ENCODE data around the gene DYNC2H1.

The DYNC2H1 gene

GRCh38 chr11:103070142-103070541, 39.1 kb upstream of the DYNC2H1 start:
- Histone ChIP-seq H3K27me3 (ENCODE audit: insufficient read depth, poor library complexity, severe bottlenecking) (no peaks in the 10 kb centered on the region), H3K27ac (replicated peaks) (no peak overlapping the region), H3K4me3 (replicated peaks; ENCODE audit: insufficient read depth, low read length) (no peak overlapping the region)
- DNase-seq (ENCODE audit: low read depth in 1 of 2, low spot score in 1 of 2) = no peak
- TF ChIP-seq, protein P1, sequence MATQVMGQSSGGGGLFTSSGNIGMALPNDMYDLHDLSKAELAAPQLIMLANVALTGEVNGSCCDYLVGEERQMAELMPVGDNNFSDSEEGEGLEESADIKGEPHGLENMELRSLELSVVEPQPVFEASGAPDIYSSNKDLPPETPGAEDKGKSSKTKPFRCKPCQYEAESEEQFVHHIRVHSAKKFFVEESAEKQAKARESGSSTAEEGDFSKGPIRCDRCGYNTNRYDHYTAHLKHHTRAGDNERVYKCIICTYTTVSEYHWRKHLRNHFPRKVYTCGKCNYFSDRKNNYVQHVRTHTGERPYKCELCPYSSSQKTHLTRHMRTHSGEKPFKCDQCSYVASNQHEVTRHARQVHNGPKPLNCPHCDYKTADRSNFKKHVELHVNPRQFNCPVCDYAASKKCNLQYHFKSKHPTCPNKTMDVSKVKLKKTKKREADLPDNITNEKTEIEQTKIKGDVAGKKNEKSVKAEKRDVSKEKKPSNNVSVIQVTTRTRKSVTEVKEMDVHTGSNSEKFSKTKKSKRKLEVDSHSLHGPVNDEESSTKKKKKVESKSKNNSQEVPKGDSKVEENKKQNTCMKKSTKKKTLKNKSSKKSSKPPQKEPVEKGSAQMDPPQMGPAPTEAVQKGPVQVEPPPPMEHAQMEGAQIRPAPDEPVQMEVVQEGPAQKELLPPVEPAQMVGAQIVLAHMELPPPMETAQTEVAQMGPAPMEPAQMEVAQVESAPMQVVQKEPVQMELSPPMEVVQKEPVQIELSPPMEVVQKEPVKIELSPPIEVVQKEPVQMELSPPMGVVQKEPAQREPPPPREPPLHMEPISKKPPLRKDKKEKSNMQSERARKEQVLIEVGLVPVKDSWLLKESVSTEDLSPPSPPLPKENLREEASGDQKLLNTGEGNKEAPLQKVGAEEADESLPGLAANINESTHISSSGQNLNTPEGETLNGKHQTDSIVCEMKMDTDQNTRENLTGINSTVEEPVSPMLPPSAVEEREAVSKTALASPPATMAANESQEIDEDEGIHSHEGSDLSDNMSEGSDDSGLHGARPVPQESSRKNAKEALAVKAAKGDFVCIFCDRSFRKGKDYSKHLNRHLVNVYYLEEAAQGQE (IDR thresholded peaks at IDR 0.05; ENCODE audit: insufficient replicate concordance, low read depth) = no peak
- TF ChIP-seq GABPA (IDR thresholded peaks at IDR 0.05; ENCODE audit: low read depth) (no peak), POLR2AphosphoS5 (IDR thresholded peaks at IDR 0.05; ENCODE audit: low read depth) (no peak), SPI1 (IDR thresholded peaks at IDR 0.05; ENCODE audit: borderline replicate concordance, low read depth) (no peak)
- TF ChIP-seq, protein P2, sequence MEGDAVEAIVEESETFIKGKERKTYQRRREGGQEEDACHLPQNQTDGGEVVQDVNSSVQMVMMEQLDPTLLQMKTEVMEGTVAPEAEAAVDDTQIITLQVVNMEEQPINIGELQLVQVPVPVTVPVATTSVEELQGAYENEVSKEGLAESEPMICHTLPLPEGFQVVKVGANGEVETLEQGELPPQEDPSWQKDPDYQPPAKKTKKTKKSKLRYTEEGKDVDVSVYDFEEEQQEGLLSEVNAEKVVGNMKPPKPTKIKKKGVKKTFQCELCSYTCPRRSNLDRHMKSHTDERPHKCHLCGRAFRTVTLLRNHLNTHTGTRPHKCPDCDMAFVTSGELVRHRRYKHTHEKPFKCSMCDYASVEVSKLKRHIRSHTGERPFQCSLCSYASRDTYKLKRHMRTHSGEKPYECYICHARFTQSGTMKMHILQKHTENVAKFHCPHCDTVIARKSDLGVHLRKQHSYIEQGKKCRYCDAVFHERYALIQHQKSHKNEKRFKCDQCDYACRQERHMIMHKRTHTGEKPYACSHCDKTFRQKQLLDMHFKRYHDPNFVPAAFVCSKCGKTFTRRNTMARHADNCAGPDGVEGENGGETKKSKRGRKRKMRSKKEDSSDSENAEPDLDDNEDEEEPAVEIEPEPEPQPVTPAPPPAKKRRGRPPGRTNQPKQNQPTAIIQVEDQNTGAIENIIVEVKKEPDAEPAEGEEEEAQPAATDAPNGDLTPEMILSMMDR (IDR thresholded peaks at IDR 0.05; ENCODE audit: insufficient read depth, low read length) = no peak

GRCh38 chr11:103071008-103071407, 38.2 kb upstream of the DYNC2H1 start:
- no peak overlapping the region for H3K4me3 ChIP-seq (replicated peaks; ENCODE audit: insufficient read depth, low read length)
- no peak for DNase-seq (ENCODE audit: low read depth in 1 of 2, low spot score in 1 of 2)
- TF ChIP-seq, protein P1 (IDR thresholded peaks at IDR 0.05; ENCODE audit: insufficient replicate concordance, low read depth) = no peak
- TF ChIP-seq SPI1 (IDR thresholded peaks at IDR 0.05; ENCODE audit: borderline replicate concordance, low read depth) (no peak), GABPA (IDR thresholded peaks at IDR 0.05; ENCODE audit: low read depth) (no peak)
- H3K27ac ChIP-seq (replicated peaks) = no peak overlapping the region
- no peaks in the 10 kb centered on the region for H3K27me3 ChIP-seq (ENCODE audit: insufficient read depth, poor library complexity, severe bottlenecking)

- Histone ChIP-seq H3K27me3 (ENCODE audit: insufficient read depth, poor library complexity, severe bottlenecking) (no peaks in the 10 kb centered on the region), H3K4me3 (replicated peaks; ENCODE audit: insufficient read depth, low read length) (no peak overlapping the region), H3K27ac (replicated peaks) (peak overlapping the region; percentile 52)
- no peak for TF ChIP-seq GABPA (IDR thresholded peaks at IDR 0.05; ENCODE audit: low read depth)
- TF ChIP-seq SPI1 (IDR thresholded peaks at IDR 0.05; ENCODE audit: borderline replicate concordance, low read depth) = peak; percentile 31; the same call in 1 of the 2 replicates
- no peak for DNase-seq (ENCODE audit: low read depth in 1 of 2, low spot score in 1 of 2)
These were observed 32.9 kb upstream of the DYNC2H1 start for GRCh38 chr11:103076361-103076760.

- peak overlapping the region; percentile 28; the same call in 1 of the 2 replicates for H3K27ac ChIP-seq (replicated peaks)
- H3K27me3 ChIP-seq (ENCODE audit: insufficient read depth, poor library complexity, severe bottlenecking) = no peaks in the 10 kb centered on the region
- TF ChIP-seq, protein P2 (IDR thresholded peaks at IDR 0.05; ENCODE audit: insufficient read depth, low read length) = no peak
- TF ChIP-seq, protein P1 (IDR thresholded peaks at IDR 0.05; ENCODE audit: insufficient replicate concordance, low read depth) = no peak
- TF ChIP-seq SPI1 (IDR thresholded peaks at IDR 0.05; ENCODE audit: borderline replicate concordance, low read depth) (no peak), GABPA (IDR thresholded peaks at IDR 0.05; ENCODE audit: low read depth) (no peak), POLR2AphosphoS5 (IDR thresholded peaks at IDR 0.05; ENCODE audit: low read depth) (no peak)
- DNase-seq (ENCODE audit: low read depth in 1 of 2, low spot score in 1 of 2) = peak in 1 of 2 experiments; percentile 31
- H3K4me3 ChIP-seq (replicated peaks; ENCODE audit: insufficient read depth, low read length) = no peak overlapping the region
These were observed 31.7 kb upstream of the DYNC2H1 start for GRCh38 chr11:103077554-103077953.

All from HL-60 (cell line).